GM21825 (cell line): ENCODE results near the gene COL25A1.
"Not testable (repeated sequence)": the region's sequence is repeated elsewhere in the genome, so short reads cannot be mapped to it uniquely, and the experiment has no call there.

Experiments used
- ATAC-seq: cut with Tn5 transposase; IDR thresholded peaks from one replicate; pipeline ENCODE4 v1.9.1; 2021; ENCODE audit warnings: mild to moderate bottlenecking, moderate library complexity; ENCODE audit not compliant: unreplicated experiment

The COL25A1 gene

DNA sequence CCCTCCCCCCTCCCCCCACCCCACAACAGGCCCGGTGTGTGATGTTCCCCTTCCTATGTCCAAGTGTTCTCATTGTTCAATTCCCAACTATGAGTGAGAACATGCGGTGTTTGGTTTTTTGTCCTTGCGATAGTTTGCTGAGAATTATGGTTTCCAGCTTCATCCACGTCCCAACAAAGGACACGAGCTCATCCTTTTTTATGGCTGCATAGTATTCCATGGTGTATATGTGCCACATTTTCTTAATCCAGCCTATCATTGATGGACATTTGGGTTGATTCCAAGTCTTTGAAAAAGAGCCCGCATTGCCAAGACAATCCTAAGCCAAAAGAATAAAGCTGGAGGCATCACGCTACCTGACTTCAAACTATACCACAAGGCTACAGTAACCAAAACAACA lies 231.8 kb downstream of the COL25A1 start:
- ATAC-seq, result not testable (repeated sequence)

DNA sequence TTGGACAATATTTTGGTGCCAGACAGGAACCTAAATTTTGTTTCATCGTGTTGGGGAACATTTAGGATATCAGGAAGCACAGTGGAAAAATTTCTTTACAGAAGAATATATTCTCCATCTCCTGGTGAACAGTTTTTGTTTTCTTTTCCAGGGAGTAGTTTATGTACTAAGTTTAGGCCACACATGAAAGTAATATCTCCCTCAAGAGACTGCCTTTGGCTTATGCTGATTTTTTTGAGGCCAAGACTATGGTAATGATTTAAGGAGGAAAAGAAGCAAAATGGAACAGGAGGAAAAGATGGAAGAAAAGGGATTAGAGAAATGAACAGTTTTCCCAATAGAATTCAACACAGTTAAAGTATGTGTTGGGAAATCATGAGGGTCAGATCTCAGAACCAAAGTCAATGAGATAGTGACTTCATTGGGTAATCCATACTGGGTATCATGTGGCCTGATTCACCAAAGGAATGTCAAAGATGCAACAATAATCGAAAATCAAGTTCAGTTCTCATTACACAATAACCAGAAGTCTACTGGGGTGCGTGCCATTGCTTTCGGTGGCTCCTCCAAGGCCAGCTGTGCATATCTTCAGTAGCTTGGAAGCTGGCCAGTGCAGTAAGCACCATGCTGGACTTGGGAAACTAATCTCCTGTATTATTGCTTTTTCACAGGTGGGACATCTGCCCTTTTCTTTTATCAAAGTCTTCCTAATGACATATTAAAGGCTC lies 234.8 kb downstream of the COL25A1 start:
- ATAC-seq, result no peak

DNA sequence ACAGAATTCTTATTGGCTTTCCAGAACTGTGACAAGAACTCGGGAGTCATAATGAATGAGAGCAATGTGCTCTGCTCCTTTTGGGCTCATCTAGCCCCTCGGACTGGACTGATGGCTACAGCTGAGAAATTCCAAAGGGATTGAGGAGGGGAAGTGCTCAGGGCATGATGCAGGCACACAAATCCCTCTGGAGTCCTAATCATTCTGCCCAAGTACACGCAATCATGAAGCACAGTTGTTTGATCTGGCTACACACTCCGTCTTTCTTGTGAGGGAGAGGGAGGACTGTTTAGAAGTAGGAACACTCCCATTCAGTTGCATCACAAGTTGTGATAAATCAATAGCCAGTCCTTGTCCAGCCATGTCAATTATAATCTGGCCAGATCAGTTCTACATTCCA lies 237.5 kb downstream of the COL25A1 start:
- no peak for ATAC-seq

DNA sequence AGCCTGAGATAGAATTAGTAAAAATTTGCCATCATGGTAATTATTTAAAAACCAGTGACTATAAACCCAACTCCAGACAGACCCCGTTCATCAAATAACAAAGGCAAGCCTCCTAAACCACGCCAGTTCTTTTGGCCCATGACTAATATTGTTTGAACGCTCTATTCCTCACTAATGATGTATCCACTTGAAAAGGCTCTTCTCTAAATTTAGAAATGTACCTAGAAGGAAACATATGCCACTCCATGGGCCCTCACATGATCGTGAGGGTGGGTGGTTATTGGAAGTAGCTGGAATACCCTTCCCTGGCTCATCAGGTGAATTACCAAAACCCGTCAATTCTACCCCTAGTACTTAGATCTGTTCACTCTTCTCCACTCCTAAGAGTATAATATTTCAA lies 249.2 kb downstream of the COL25A1 start:
- no peak for ATAC-seq

DNA sequence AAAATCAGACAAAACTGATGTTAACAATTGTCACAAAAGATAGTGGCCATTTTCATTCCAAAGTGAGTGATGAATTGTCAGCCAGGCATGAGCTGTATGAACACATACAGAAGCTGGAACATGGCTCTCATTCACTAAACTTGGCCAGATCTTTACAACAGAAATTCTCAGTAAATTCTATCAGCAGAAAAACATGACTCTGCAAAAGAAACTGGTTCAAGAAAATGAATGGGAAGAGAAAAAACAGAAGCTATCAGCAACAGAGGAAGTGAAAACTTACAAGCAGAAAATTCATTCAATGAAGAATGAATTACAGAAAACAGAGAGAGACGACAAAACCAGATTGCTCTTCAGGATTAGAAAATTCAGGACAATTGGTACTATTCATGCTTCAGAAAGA lies 249.6 kb downstream of the COL25A1 start:
- no peak for ATAC-seq

DNA sequence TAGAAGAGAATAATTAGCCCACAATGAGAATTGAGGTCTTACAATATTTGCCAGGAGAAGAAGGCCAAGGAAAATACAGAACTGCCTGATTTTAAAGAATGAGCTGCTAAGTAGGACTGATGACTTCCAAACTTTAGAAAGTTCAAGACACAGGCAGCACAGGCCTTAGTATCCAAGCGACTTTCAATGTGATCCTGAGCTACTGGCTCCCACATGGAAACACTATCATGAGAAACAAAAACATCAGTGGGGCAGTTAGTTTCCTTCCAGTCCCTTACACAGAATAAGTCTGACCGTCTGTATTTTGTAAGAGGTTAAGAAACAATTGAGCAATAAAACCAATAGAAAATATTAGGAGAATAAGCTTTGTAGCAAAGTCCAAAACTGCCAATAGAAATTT lies 251.4 kb downstream of the COL25A1 start:
- ATAC-seq, result no peak

DNA sequence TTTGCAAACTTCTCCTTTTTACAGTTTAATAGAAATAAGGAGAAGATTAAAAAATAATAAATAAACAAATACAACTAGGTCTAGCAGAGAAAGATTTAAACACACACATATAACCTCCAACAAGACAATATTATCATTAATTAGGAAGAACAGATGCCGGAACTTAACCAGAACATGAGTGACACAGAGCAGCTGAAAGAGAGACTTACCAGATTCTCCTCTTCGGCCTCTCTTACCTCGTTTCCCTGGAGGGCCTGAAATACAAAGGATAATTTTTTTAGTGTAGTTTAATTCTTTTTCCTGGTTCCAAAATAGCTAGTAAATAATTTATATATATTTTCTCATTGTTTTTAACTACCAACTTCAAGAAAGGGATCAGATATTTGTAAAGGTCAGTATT lies 252.5 kb downstream of the COL25A1 start:
- ATAC-seq, result no peak

DNA sequence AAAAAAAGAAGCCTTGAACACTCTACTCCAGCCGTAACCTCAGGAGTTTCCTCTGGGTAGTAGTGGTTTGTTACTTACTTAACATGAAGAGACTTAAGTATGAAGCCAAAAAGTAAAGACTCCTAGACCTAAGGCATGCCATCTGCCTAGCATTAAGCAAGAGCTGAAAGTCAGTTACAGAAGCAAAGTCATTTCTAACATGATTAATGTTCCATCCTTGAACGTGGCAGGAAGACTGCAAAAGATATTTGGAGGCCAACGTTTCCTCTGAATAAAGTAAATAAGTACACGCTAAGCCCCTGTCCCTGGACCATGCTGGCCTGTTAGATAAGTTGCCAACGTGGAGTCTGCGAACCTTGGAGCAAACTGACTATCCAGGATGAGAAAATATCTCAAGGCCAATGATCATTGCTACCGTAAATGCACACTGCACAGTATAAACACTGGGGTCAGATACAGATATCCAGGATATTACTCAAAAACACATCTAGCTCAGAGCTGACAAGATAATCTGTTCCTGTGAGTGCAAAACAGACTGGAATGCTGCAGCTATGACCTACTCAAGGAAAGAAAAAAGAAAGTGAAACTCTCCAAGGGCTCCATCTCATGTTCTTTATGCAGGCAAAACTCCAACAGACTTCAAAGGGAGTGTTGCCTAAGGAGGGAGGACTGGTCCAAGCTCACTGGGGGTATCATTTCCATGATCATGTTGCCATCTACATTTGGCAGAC lies 255.8 kb downstream of the COL25A1 start:
- ATAC-seq, result no peak

DNA sequence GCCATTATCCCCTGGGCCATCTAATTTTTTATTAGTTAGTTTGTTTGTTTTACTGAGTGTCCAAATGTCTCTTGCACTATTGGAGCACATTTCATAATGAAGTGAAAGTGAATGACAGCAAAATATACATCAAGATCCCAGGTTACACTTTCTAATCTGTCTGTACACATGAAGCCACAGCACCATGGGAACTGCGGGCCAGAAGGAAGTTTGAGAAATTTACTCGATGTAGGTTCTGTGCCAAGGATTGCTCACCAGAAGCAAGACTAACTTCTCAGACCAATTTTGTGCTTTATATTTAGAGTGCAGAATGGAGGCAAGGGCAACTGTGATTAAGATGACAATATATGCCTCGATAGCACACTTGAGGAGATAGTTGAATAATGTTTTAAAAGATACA lies 258.0 kb downstream of the COL25A1 start:
- no peak for ATAC-seq

DNA sequence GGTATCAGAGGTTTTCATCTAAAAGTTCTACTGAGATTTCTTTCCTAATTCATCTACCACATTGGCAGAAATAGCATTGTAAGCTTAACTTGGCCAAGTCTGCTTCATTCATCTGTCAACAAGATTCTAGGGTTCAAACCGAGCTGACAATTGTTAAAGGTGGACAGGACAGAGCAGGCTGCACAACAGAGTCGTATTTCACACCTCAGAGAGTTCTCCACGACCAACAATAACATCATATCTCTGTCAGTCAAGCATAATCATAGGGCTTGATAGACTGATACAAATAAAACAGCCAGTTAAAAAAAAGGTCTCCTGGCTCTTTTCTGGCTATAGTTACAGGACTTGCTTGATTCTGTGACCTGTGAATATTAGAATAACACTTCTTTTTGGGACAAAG lies 259.2 kb downstream of the COL25A1 start:
- ATAC-seq, result no peak

DNA sequence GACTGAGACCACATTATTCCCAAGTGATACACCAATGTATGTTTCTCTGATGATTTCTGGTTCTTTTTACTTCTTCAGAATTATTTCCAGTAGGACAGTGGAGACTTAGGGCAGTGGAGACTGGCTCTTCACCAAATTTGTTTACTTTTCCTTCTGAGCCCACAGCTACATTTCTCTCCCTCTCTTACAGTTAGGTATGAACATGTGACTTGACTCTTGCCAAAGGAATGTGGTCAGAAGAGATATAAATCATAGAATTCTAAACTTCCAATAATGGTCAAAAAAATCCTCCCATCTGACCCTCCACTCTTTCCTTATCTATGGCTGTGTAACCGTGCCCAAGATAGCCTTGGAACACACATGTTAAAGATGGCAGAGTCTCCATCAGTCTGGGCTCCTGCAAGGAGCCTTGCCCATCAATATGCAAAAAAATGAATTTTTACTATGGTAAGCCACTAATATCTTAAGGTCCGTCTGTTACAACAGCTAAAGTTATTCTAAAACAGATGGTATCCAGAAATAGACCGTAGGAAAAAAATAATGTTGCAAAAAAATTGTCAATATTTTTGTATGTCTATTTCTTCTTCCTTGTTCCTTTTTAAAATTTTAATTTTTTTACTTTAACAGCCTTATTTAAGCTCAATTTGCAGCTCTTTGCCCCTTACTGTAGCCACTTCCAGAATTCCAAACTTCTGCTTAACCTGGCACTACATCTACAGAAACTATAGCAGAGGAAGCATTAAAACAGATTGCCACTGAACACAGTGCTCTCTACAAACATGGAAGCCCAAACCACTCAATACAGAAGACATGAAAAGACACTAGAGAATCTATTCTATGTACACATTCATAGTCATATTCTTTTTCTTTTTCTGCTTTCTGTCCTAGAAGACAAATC lies 260.7 kb downstream of the COL25A1 start:
- ATAC-seq, result no peak

DNA sequence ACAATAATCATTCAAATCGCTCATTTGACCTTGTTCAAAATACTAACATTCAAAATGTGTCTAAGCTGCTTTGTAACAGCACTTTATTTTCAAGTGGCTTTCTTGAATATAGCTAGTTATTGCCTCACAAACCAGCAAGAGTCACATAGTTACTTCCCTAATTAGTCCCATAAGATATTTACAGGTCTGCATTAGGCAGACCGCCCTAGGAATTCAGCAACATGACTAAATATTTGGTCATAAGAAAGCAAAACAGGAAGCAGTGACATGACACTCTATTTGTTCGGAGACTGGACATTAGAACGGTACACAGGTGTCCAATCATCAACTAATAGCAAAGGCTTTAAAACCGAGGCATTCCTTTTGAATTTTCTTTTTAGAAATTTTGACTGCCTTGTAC lies 262.0 kb downstream of the COL25A1 start:
- no peak for ATAC-seq

DNA sequence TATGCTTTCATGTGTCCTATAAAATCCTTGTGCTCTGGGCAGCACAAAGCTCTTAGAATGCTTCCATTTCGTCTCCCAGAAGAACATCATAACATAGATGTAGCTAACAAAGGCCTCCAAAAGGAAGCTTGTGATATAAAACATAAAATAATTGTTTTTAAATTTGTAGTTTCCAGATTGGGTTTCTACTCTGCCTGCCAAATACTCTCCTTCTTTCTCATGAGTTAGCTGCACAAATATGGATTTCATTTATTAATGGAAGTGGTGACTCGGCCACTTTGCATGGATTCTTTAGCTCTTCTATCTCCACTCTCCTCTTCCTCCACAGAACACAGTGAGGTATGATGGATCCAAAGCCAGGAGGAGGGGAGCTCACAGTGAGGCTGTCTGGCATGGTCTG lies 265.4 kb downstream of the COL25A1 start:
- no peak for ATAC-seq

DNA sequence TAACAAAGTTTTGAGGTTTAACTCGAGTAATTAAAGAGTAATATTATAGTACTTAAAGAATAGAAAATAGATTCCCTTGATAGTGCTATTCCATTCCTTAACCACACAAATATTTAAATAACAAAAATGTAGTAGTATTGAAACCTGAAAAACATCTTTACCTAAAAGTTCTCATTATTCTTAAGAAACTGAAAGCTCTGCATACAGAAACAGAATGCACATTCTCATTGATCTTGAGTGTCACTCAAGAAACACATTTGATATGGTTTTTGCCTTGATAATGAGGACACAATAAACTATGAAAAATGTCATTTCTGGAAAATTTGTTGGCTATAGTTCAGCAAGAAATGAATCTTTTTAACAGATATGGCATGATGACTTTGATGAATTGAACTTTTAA lies 268.5 kb downstream of the COL25A1 start:
- ATAC-seq, result no peak

DNA sequence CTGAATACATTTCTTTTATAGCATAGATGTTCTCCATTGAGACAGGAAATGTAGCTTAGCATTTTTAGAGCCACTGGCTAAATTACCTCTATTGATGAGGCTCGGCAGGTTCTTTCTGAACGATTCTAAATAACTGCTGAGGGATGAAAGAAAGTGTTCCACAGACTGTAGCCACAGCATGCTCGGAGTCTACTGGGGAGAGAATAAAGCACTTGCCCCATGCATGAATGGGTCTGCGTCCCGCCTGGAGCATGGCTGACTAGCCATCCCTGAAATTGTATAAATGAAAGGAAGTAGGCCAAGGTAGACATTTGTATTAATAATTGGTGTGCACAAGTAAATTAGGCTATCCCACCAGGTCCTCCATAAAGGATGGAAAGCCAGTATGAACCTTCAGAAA lies 269.8 kb downstream of the COL25A1 start:
- no peak for ATAC-seq

DNA sequence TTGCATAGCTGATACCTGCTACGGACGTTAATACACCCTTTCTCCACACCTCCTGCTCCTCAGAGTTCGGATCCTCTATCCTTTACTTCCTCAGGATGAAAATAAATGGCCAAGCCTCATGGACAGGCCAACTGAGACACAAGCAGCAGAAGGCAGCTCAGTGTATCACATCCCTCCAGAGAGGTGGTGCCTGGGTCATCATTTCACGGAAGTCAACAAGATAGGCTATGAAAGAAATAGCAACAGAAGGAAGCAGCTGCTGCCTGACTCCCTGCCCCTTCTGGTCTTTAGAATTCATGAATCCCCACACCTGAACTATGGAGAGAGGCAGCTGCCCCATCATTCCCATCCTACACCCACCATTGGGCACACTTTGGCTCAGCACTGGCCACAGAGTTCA lies 272.5 kb downstream of the COL25A1 start:
- no peak for ATAC-seq

DNA sequence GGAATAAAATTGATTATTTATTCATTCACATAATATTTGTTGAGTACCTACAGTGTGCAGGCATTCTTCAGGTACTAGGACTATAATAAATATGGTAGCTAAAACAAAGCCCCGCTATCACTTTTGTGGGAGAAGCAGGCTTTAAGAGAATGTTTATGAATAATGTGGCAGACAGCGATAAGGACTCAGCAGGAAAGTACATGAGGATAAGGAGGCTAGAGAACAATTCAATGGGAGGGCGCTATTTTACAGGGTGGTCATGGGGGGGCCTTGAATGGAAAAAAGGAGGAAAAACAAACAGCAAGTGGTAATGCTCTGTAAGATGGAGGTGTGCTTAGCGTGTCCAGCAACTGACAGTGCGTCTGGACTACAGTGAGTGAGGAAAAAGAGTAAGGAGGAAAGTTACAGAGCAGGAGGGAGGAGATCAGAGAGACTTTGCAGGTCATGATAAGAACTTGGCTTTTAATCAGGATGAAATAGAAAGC lies 275.4 kb downstream of the COL25A1 start:
- no peak for ATAC-seq

DNA sequence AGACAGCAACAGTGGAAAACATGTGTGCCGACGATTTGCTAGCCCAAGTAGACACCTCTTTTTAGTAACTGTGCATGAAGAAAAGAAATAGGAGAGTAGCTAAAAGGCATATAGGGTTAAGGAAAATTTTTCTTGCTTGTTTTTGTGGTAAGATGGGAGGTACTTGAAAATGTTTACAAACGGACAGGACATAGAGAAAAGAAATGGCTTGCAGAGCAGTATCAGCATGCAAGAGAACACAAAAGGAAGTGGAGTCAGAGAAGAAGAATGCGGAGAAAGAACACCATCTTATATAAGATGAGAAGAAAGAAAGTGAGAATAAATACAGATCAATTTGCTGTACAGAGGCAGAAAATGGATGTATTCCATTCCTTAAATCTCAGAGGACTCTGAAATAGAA lies 275.9 kb downstream of the COL25A1 start:
- no peak for ATAC-seq

DNA sequence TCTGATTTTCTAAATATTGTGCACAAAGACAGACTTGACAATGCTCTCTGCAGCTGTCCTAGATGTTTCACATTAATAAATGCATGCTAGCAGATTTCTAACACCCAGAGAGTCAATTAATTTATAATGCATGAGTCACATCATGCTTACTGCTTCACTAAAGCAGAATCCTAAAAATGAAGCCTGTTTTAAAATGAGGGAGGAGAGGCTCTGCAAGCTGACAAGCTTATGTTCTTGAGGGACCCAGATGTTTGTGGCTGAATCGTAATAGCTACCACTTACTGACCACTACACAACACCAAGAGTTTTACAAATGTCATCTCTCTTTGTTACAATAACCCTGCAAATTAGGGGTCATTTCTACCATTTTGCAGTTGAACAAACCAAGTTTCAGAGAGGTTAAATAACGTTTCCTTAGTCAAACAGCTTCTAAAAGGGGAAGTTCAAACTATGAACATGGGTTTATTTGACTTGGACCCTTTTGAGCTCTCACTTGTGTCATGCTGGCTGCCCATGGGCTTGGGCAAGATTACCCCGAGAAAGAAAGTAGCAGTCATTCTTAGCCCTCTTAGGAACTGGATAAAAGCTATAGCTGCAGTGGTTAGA lies 276.9 kb downstream of the COL25A1 start:
- no peak for ATAC-seq

DNA sequence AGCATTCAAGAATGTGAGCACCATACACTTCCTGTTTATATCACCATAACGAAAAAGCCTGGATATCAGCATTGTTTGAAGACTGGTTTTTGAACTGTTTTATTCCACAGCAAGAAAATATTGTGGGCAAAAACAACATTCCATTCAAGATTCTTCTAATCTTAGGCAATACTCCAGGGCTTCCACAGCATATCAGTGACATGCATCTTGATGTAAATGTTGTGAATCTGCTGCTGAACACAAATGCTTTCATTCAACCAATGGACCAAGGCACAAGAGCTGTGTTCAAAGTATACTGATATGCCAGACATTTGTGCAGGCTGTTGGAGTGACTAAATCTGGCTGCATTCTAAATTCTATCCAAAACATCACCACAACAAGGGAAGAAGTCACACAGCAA lies 279.5 kb downstream of the COL25A1 start:
- ATAC-seq, result no peak

DNA sequence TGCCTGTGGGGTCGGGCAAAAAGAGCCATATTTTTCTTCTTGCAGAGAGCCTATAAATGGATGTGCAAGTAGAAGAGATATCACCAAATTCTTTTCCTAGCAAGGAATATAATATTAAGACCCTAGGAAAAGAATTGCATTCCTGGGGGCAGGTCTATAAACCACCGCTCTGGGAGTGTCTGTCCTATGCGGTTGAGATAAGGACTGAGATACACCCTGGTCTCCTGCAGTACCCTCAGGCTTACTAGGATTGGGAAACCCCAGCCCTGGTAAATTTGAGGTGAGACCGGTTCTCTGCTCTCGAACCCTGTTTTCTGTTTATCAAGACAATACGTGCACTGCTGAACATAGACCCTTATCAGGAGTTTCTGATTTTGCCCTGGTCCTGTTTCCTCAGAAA lies 280.8 kb downstream of the COL25A1 start:
- not testable (repeated sequence) for ATAC-seq
